ENCODE results near the gene PCDH9.

PCDH9 gene

GRCh38 chr13:66700117-66700601 is 530.0 kb downstream of the PCDH9 start:
- no peak overlapping the region for H3K4me3 ChIP-seq (ENCODE audit: low read length)
- H3K9ac ChIP-seq (ENCODE audit: low read length), result no peak overlapping the region
- no peaks in the 10 kb centered on the region for H3K36me3 ChIP-seq (ENCODE audit: control insufficient read depth, low read depth, low read length)
- H3K9me3 ChIP-seq (ENCODE audit: control insufficient read depth, low read depth, low read length), result no peaks in the 10 kb centered on the region
- H3K27ac ChIP-seq (ENCODE audit: low read length), result no peak overlapping the region
- no peaks in the 10 kb centered on the region for H3K4me1 ChIP-seq (ENCODE audit: control insufficient read depth, low read depth, low read length)
- no peaks in the 10 kb centered on the region for H3K27me3 ChIP-seq (ENCODE audit: control insufficient read depth, insufficient read depth, low read length)

DNA sequence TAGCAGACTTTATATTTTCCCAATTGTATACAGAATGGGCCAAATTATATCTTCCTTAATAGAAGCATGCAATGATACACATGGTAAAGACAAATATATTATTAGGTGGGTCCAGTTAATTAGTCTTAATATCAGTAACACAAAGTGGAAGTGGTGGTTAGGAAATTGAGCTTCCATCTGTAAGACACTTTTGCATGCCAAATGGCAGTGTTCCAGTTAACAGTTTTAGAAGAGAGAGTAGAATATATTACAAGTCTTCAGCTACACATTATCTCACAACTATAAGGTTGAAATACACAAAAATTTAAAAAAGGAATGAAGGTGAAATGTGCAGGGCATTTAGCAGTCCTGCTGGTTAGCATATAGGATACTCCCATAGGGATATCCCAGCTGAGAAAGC is 536.5 kb downstream of the PCDH9 start:
- Histone ChIP-seq H3K27me3 (ENCODE audit: control insufficient read depth, insufficient read depth, low read length) (no peaks in the 10 kb centered on the region), H3K4me1 (ENCODE audit: control insufficient read depth, low read depth, low read length) (no peaks in the 10 kb centered on the region), H3K4me3 (ENCODE audit: low read length) (no peak overlapping the region), H3K36me3 (ENCODE audit: control insufficient read depth, low read depth, low read length) (no peaks in the 10 kb centered on the region), H3K9me3 (ENCODE audit: control insufficient read depth, low read depth, low read length) (no peaks in the 10 kb centered on the region), H3K9ac (ENCODE audit: low read length) (no peak overlapping the region), H3K27ac (ENCODE audit: low read length) (no peak overlapping the region)

DNA sequence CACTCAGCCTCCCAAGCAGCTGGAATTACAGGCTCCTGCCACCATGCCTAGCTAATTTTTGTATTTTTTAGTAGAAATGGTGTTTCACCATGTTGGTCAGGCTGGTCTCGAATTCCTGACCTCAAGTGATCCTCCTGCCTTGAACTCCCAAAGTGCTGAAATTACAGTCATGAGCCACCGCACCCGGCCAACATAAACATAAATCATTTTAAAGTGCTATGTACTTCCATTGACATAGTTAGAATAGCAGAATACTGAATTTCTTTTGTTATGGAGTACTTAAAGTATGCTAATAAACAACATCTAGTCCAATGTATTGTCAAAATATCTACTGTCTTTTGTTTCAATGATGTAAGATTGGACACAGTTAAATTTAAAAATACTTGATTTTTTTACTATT is 539.0 kb downstream of the PCDH9 start:
- no peaks in the 10 kb centered on the region for H3K27me3 ChIP-seq (ENCODE audit: control insufficient read depth, insufficient read depth, low read length)
- no peaks in the 10 kb centered on the region for H3K36me3 ChIP-seq (ENCODE audit: control insufficient read depth, low read depth, low read length)
- H3K9ac ChIP-seq (ENCODE audit: low read length), result no peak overlapping the region
- no peaks in the 10 kb centered on the region for H3K9me3 ChIP-seq (ENCODE audit: control insufficient read depth, low read depth, low read length)
- no peak overlapping the region for H3K4me3 ChIP-seq (ENCODE audit: low read length)
- H3K27ac ChIP-seq (ENCODE audit: low read length), result no peak overlapping the region
- H3K4me1 ChIP-seq (ENCODE audit: control insufficient read depth, low read depth, low read length), result no peaks in the 10 kb centered on the region

DNA sequence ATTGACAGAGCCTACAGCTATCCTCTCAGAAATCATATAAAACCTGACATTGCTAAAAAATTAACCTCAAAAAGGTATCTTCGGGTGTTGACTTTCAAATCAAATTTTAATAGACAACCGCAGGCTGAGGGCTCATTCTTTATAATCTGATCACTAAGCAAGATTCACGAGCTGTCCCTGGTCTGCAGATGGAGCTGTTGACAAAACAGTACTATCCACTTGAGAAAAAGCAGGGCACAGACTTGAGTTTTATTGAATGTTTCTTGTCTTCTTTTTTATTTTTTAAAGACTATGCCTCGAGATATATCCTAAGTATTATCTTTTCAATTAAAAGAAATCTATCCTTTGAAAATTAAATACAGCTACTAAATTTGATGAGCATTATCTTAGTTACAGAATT is 540.5 kb downstream of the PCDH9 start:
- H3K27ac ChIP-seq (ENCODE audit: low read length), result no peak overlapping the region
- H3K9me3 ChIP-seq (ENCODE audit: control insufficient read depth, low read depth, low read length), result peaks cover 8% of the 10 kb centered on the region
- no peak overlapping the region for H3K4me3 ChIP-seq (ENCODE audit: low read length)
- H3K4me1 ChIP-seq (ENCODE audit: control insufficient read depth, low read depth, low read length), result no peaks in the 10 kb centered on the region
- H3K36me3 ChIP-seq (ENCODE audit: control insufficient read depth, low read depth, low read length), result no peaks in the 10 kb centered on the region
- H3K9ac ChIP-seq (ENCODE audit: low read length), result no peak overlapping the region
- no peaks in the 10 kb centered on the region for H3K27me3 ChIP-seq (ENCODE audit: control insufficient read depth, insufficient read depth, low read length)

DNA sequence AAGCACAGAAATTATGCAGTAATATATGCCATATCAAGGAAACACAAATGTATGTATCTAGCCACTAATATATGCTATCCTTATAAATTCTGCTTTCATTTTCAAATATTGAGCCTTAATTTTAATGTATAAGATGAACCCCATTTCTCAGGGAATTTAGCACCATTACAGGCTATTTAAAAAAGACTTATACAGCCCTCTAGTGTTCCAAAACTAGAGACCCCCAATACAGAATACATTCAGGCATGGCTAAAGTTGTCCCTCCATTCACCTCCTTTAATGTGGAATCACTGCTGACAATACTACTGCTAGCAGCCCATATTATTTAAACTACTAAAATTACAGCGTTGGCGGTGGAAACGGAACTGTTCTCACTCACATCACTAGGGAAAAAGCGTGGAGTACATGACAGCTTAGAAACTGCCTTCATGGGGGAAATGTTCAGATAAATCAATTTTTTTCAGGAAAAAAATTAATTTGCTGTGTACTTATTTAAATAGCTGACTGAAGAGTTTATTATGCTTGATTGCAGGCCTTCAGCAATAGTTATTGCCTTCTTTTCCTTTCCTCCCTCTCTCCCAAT is 541.0 kb downstream of the PCDH9 start:
- Histone ChIP-seq H3K27me3 (ENCODE audit: control insufficient read depth, insufficient read depth, low read length) (no peaks in the 10 kb centered on the region), H3K9me3 (ENCODE audit: control insufficient read depth, low read depth, low read length) (peaks cover 11% of the 10 kb centered on the region), H3K36me3 (ENCODE audit: control insufficient read depth, low read depth, low read length) (no peaks in the 10 kb centered on the region), H3K27ac (ENCODE audit: low read length) (no peak overlapping the region), H3K9ac (ENCODE audit: low read length) (no peak overlapping the region), H3K4me1 (ENCODE audit: control insufficient read depth, low read depth, low read length) (no peaks in the 10 kb centered on the region), H3K4me3 (ENCODE audit: low read length) (no peak overlapping the region)

- H3K36me3 ChIP-seq (ENCODE audit: control insufficient read depth, low read depth, low read length), result no peaks in the 10 kb centered on the region
- H3K4me1 ChIP-seq (ENCODE audit: control insufficient read depth, low read depth, low read length), result no peaks in the 10 kb centered on the region
- no peak overlapping the region for H3K27ac ChIP-seq (ENCODE audit: low read length)
- H3K4me3 ChIP-seq (ENCODE audit: low read length), result no peak overlapping the region
- peaks cover 13% of the 10 kb centered on the region for H3K9me3 ChIP-seq (ENCODE audit: control insufficient read depth, low read depth, low read length)
- no peak overlapping the region for H3K9ac ChIP-seq (ENCODE audit: low read length)
- no peaks in the 10 kb centered on the region for H3K27me3 ChIP-seq (ENCODE audit: control insufficient read depth, insufficient read depth, low read length)
Observed at GRCh38 chr13:66681403-66681802, 548.7 kb downstream of the PCDH9 start.

DNA sequence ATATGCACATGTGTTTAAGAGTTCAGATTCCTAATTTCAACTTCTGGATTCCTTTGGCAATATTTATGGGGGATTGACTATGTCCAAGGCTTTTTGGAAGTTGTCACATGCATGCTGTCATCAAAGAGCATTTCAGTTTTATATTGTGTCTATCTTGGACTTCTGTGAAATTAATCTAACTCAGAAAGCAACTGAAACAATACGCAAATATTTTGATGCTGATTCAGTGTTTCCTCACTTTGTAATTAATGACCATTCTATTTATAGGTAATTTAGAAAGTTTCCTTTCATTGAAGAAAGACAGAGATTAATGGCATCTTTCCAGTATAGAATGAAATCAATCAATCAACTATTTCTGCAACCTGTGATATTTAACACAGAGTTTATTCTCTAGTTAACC is 550.1 kb downstream of the PCDH9 start:
- Histone ChIP-seq H3K4me3 (ENCODE audit: low read length) (no peak overlapping the region), H3K9ac (ENCODE audit: low read length) (no peak overlapping the region), H3K27ac (ENCODE audit: low read length) (no peak overlapping the region), H3K9me3 (ENCODE audit: control insufficient read depth, low read depth, low read length) (peaks cover 7% of the 10 kb centered on the region), H3K4me1 (ENCODE audit: control insufficient read depth, low read depth, low read length) (no peaks in the 10 kb centered on the region), H3K36me3 (ENCODE audit: control insufficient read depth, low read depth, low read length) (no peaks in the 10 kb centered on the region), H3K27me3 (ENCODE audit: control insufficient read depth, insufficient read depth, low read length) (no peaks in the 10 kb centered on the region)

DNA sequence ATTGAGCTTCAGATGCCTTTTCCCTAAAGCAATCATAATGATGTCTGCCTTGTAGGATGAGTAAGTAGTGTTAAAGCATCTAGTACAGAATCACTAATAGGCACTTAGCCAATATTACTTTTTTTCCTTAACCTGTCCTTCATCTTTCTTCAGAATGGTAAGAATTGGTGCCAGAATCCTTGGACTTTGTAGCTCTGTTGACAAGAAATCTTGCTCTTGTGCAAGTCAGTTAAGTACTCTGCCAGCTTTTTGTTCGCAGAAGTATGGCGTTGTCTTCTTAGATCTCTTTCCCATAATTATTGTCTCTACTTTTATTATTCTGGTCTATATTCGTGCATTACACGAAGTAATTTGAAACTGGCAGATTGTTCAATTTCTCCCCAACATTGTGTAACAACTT is 554.5 kb downstream of the PCDH9 start:
- H3K36me3 ChIP-seq (ENCODE audit: control insufficient read depth, low read depth, low read length), result no peaks in the 10 kb centered on the region
- H3K4me3 ChIP-seq (ENCODE audit: low read length), result no peak overlapping the region
- H3K27me3 ChIP-seq (ENCODE audit: control insufficient read depth, insufficient read depth, low read length), result no peaks in the 10 kb centered on the region
- H3K9ac ChIP-seq (ENCODE audit: low read length), result no peak overlapping the region
- H3K9me3 ChIP-seq (ENCODE audit: control insufficient read depth, low read depth, low read length), result no peaks in the 10 kb centered on the region
- no peaks in the 10 kb centered on the region for H3K4me1 ChIP-seq (ENCODE audit: control insufficient read depth, low read depth, low read length)
- no peak overlapping the region for H3K27ac ChIP-seq (ENCODE audit: low read length)

- Histone ChIP-seq H3K36me3 (ENCODE audit: control insufficient read depth, low read depth, low read length) (no peaks in the 10 kb centered on the region), H3K4me3 (ENCODE audit: low read length) (no peak overlapping the region), H3K9me3 (ENCODE audit: control insufficient read depth, low read depth, low read length) (no peaks in the 10 kb centered on the region), H3K27ac (ENCODE audit: low read length) (no peak overlapping the region), H3K27me3 (ENCODE audit: control insufficient read depth, insufficient read depth, low read length) (no peaks in the 10 kb centered on the region), H3K4me1 (ENCODE audit: control insufficient read depth, low read depth, low read length) (no peaks in the 10 kb centered on the region), H3K9ac (ENCODE audit: low read length) (no peak overlapping the region)
Observed at GRCh38 chr13:66673401-66673800, 556.7 kb downstream of the PCDH9 start.

- H3K27ac ChIP-seq (ENCODE audit: low read length), result no peak overlapping the region
- H3K4me1 ChIP-seq (ENCODE audit: control insufficient read depth, low read depth, low read length), result no peaks in the 10 kb centered on the region
- no peak overlapping the region for H3K9ac ChIP-seq (ENCODE audit: low read length)
- H3K27me3 ChIP-seq (ENCODE audit: control insufficient read depth, insufficient read depth, low read length), result no peaks in the 10 kb centered on the region
- no peak overlapping the region for H3K4me3 ChIP-seq (ENCODE audit: low read length)
- no peaks in the 10 kb centered on the region for H3K9me3 ChIP-seq (ENCODE audit: control insufficient read depth, low read depth, low read length)
- H3K36me3 ChIP-seq (ENCODE audit: control insufficient read depth, low read depth, low read length), result no peaks in the 10 kb centered on the region
Observed at GRCh38 chr13:66665991-66666390, 564.1 kb downstream of the PCDH9 start.

GRCh38 chr13:66663711-66664110 is 566.4 kb downstream of the PCDH9 start:
- H3K36me3 ChIP-seq (ENCODE audit: control insufficient read depth, low read depth, low read length), result no peaks in the 10 kb centered on the region
- no peaks in the 10 kb centered on the region for H3K9me3 ChIP-seq (ENCODE audit: control insufficient read depth, low read depth, low read length)
- no peak overlapping the region for H3K4me3 ChIP-seq (ENCODE audit: low read length)

DNA sequence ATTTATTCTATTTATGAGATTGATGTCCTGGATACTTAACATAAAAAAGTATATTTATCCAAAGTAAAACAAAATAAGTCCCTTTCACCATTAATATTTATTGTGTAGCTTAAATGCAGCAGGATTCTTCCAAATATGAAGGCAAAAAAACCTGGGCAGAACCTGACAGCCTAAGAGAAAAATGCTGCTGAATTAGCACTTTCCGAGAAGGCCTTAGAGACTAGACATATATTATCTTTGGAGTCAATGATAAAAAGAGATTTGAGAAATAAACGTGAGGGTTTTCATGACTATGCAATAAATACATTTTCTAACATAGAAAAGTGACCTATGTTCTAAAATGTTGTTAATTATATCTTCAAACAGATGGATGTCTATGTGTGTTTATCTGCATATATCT is 566.9 kb downstream of the PCDH9 start:
- H3K27me3 ChIP-seq (ENCODE audit: control insufficient read depth, insufficient read depth, low read length), result no peaks in the 10 kb centered on the region
- H3K27ac ChIP-seq (ENCODE audit: low read length), result no peak overlapping the region
- no peaks in the 10 kb centered on the region for H3K9me3 ChIP-seq (ENCODE audit: control insufficient read depth, low read depth, low read length)
- no peak overlapping the region for H3K4me3 ChIP-seq (ENCODE audit: low read length)
- H3K9ac ChIP-seq (ENCODE audit: low read length), result no peak overlapping the region
- H3K4me1 ChIP-seq (ENCODE audit: control insufficient read depth, low read depth, low read length), result no peaks in the 10 kb centered on the region
- no peaks in the 10 kb centered on the region for H3K36me3 ChIP-seq (ENCODE audit: control insufficient read depth, low read depth, low read length)

More at GRCh38 chr13:66663711-66664110, 566.4 kb downstream of the PCDH9 start:
- Histone ChIP-seq H3K27me3 (ENCODE audit: control insufficient read depth, insufficient read depth, low read length) (no peaks in the 10 kb centered on the region), H3K9ac (ENCODE audit: low read length) (no peak overlapping the region), H3K4me1 (ENCODE audit: control insufficient read depth, low read depth, low read length) (no peaks in the 10 kb centered on the region), H3K27ac (ENCODE audit: low read length) (no peak overlapping the region)
